IPS-18a (cell line): Measurements from ENCODE around the gene NEDD4L.
"Not testable (repeated sequence)": the region's sequence is repeated elsewhere in the genome, so short reads cannot be mapped to it uniquely, and the experiment has no call there.

Experiments
- H3K27ac ChIP-seq: one replicate; pipeline ENCODE4 v1.5.1; 2013; ENCODE audit warnings: low read length
- H3K27me3 ChIP-seq: one replicate; pipeline ENCODE4 v1.6.1; 2013; ENCODE audit warnings: mild to moderate bottlenecking, low read length; ENCODE audit not compliant: control insufficient read depth, insufficient read depth
- H3K36me3 ChIP-seq: one replicate; pipeline ENCODE4 v1.6.1; 2013; ENCODE audit warnings: low read depth, low read length; ENCODE audit not compliant: control insufficient read depth
- H3K4me1 ChIP-seq: one replicate; pipeline ENCODE4 v1.6.1; 2013; ENCODE audit warnings: low read depth, low read length; ENCODE audit not compliant: control insufficient read depth
- H3K4me3 ChIP-seq: one replicate; pipeline ENCODE4 v1.5.1; 2013; ENCODE audit warnings: low read length
- H3K9ac ChIP-seq: one replicate; pipeline ENCODE4 v1.6.1; 2013; ENCODE audit warnings: mild to moderate bottlenecking, low read length, moderate library complexity
- H3K9me3 ChIP-seq: one replicate; pipeline ENCODE4 v1.6.1; 2013; ENCODE audit warnings: low read depth, low read length; ENCODE audit not compliant: control insufficient read depth

Gene NEDD4L

GRCh38 chr18:58419587-58420199, 375.7 kb downstream of the NEDD4L start:
- H3K36me3 ChIP-seq, result no peaks in the 10 kb centered on the region

GRCh38 chr18:58426611-58427010, 382.6 kb downstream of the NEDD4L start:
- Histone ChIP-seq H3K4me3 (no peak overlapping the region), H3K4me1 (peaks cover 7% of the 10 kb centered on the region), H3K36me3 (no peaks in the 10 kb centered on the region), H3K9ac (no peak overlapping the region), H3K9me3 (no peaks in the 10 kb centered on the region), H3K27ac (no peak overlapping the region), H3K27me3 (no peaks in the 10 kb centered on the region)

More at GRCh38 chr18:58419587-58420199, 375.7 kb downstream of the NEDD4L start:
- no peaks in the 10 kb centered on the region for H3K4me1 ChIP-seq
- no peaks in the 10 kb centered on the region for H3K27me3 ChIP-seq
- H3K27ac ChIP-seq, result no peak overlapping the region
- no peak overlapping the region for H3K4me3 ChIP-seq
- no peaks in the 10 kb centered on the region for H3K9me3 ChIP-seq
- H3K9ac ChIP-seq, result no peak overlapping the region

GRCh38 chr18:58427321-58427720, 383.3 kb downstream of the NEDD4L start:
- Histone ChIP-seq H3K27me3 (no peaks in the 10 kb centered on the region), H3K36me3 (no peaks in the 10 kb centered on the region), H3K4me1 (peaks cover 7% of the 10 kb centered on the region), H3K9ac (no peak overlapping the region), H3K4me3 (no peak overlapping the region), H3K27ac (no peak overlapping the region), H3K9me3 (no peaks in the 10 kb centered on the region)

- Histone ChIP-seq H3K4me1 (peaks cover 7% of the 10 kb centered on the region), H3K4me3 (no peak overlapping the region), H3K9me3 (no peaks in the 10 kb centered on the region), H3K9ac (no peak overlapping the region), H3K27me3 (no peaks in the 10 kb centered on the region), H3K36me3 (no peaks in the 10 kb centered on the region), H3K27ac (no peak overlapping the region)
Observed at GRCh38 chr18:58429442-58429841, 385.4 kb downstream of the NEDD4L start.

GRCh38 chr18:58431215-58431614, 387.2 kb downstream of the NEDD4L start:
- peaks cover 7% of the 10 kb centered on the region for H3K4me1 ChIP-seq
- H3K27ac ChIP-seq, result no peak overlapping the region
- no peak overlapping the region for H3K9ac ChIP-seq
- no peaks in the 10 kb centered on the region for H3K27me3 ChIP-seq
- no peaks in the 10 kb centered on the region for H3K9me3 ChIP-seq
- no peak overlapping the region for H3K4me3 ChIP-seq
- no peaks in the 10 kb centered on the region for H3K36me3 ChIP-seq

GRCh38 chr18:58432050-58432727, 388.2 kb downstream of the NEDD4L start:
- H3K36me3 ChIP-seq, result no peaks in the 10 kb centered on the region
- peaks cover 7% of the 10 kb centered on the region for H3K4me1 ChIP-seq
- H3K27ac ChIP-seq, result no peak overlapping the region
- no peaks in the 10 kb centered on the region for H3K27me3 ChIP-seq
- H3K4me3 ChIP-seq, result no peak overlapping the region
- no peaks in the 10 kb centered on the region for H3K9me3 ChIP-seq
- H3K9ac ChIP-seq, result no peak overlapping the region

GRCh38 chr18:58435221-58436005, 391.4 kb downstream of the NEDD4L start:
- not testable (repeated sequence) for H3K4me1 ChIP-seq

GRCh38 chr18:58438161-58438957, 394.3 kb downstream of the NEDD4L start:
- no peak overlapping the region for H3K4me3 ChIP-seq
- peaks cover under 1% of the 10 kb centered on the region for H3K4me1 ChIP-seq
- H3K36me3 ChIP-seq, result no peaks in the 10 kb centered on the region
- H3K9ac ChIP-seq, result no peak overlapping the region
- H3K9me3 ChIP-seq, result no peaks in the 10 kb centered on the region
- no peaks in the 10 kb centered on the region for H3K27me3 ChIP-seq
- no peak overlapping the region for H3K27ac ChIP-seq

More at GRCh38 chr18:58435221-58436005, 391.4 kb downstream of the NEDD4L start:
- not testable (repeated sequence) for H3K27me3 ChIP-seq, H3K4me3 ChIP-seq, H3K9me3 ChIP-seq, H3K9ac ChIP-seq, H3K27ac ChIP-seq, H3K36me3 ChIP-seq

- H3K27ac ChIP-seq, result no peak overlapping the region
- H3K4me3 ChIP-seq, result no peak overlapping the region
- H3K4me1 ChIP-seq, result peaks cover 6% of the 10 kb centered on the region
- H3K9ac ChIP-seq, result no peak overlapping the region
- H3K9me3 ChIP-seq, result no peaks in the 10 kb centered on the region
- no peaks in the 10 kb centered on the region for H3K36me3 ChIP-seq
- no peaks in the 10 kb centered on the region for H3K27me3 ChIP-seq
Observed at GRCh38 chr18:58438958-58439300, 394.9 kb downstream of the NEDD4L start.

- no peaks in the 10 kb centered on the region for H3K9me3 ChIP-seq
- H3K27ac ChIP-seq, result no peak overlapping the region
- H3K4me3 ChIP-seq, result no peak overlapping the region
- H3K4me1 ChIP-seq, result peaks cover 28% of the 10 kb centered on the region
- no peaks in the 10 kb centered on the region for H3K36me3 ChIP-seq
- H3K9ac ChIP-seq, result no peak overlapping the region
- H3K27me3 ChIP-seq, result no peaks in the 10 kb centered on the region
Observed at GRCh38 chr18:58443671-58444070, 399.6 kb downstream of the NEDD4L start.

GRCh38 chr18:58446391-58447060, 402.5 kb downstream of the NEDD4L start:
- H3K9me3 ChIP-seq, result no peaks in the 10 kb centered on the region
- no peak overlapping the region for H3K27ac ChIP-seq
- peaks cover 28% of the 10 kb centered on the region for H3K4me1 ChIP-seq
- no peaks in the 10 kb centered on the region for H3K36me3 ChIP-seq
- H3K9ac ChIP-seq, result no peak overlapping the region
- no peaks in the 10 kb centered on the region for H3K27me3 ChIP-seq
- H3K4me3 ChIP-seq, result no peak overlapping the region
